ENCODE data around the gene RETN. TPM values are rescaled to one million over a fixed set of nuclear protein-coding genes. Genes with fewer than 3 reads are reported as not detected.

RETN gene
- total RNA-seq, 1 donor = not detected

GRCh38 chr19:7662657-7663056 is 6.2 kb upstream of the RETN start:
- Histone ChIP-seq H3K9me3 (ENCODE audit: low read depth, low read length) (no peaks in the 10 kb centered on the region), H3K27ac (ENCODE audit: low read depth, low read length) (no peak overlapping the region), H2AFZ (ENCODE audit: low read length) (no peak overlapping the region), H3K4me3 (ENCODE audit: insufficient read depth, low read length) (no peak overlapping the region), H3K4me2 (ENCODE audit: insufficient read depth, low read length) (no peak overlapping the region), H3K4me1 (ENCODE audit: insufficient read depth, low read length) (no peaks in the 10 kb centered on the region), H3K27me3 (ENCODE audit: insufficient read depth, low read length) (peaks cover 4% of the 10 kb centered on the region), H3K79me2 (ENCODE audit: insufficient read depth, low read length) (no peaks in the 10 kb centered on the region), H3K36me3 (ENCODE audit: insufficient read depth, low read length) (no peaks in the 10 kb centered on the region), H4K20me1 (ENCODE audit: insufficient read depth, low read length) (no peaks in the 10 kb centered on the region)
- DNase-seq (ENCODE audit: insufficient read length, low spot score, missing footprints) = no peak
- no peak for TF ChIP-seq CTCF (IDR thresholded peaks at IDR 0.05; ENCODE audit: extremely low read depth, low read depth, low read length)

GRCh38 chr19:7663706-7664105 is 5.1 kb upstream of the RETN start:
- DNase-seq (ENCODE audit: insufficient read length, low spot score, missing footprints) = peak; percentile 38
- Histone ChIP-seq H3K27ac (ENCODE audit: low read depth, low read length) (no peak overlapping the region), H3K79me2 (ENCODE audit: insufficient read depth, low read length) (no peaks in the 10 kb centered on the region), H3K27me3 (ENCODE audit: insufficient read depth, low read length) (no peaks in the 10 kb centered on the region), H3K36me3 (ENCODE audit: insufficient read depth, low read length) (no peaks in the 10 kb centered on the region), H4K20me1 (ENCODE audit: insufficient read depth, low read length) (no peaks in the 10 kb centered on the region), H3K9me3 (ENCODE audit: low read depth, low read length) (no peaks in the 10 kb centered on the region), H3K4me3 (ENCODE audit: insufficient read depth, low read length) (no peak overlapping the region), H3K4me2 (ENCODE audit: insufficient read depth, low read length) (no peak overlapping the region), H3K4me1 (ENCODE audit: insufficient read depth, low read length) (no peaks in the 10 kb centered on the region), H2AFZ (ENCODE audit: low read length) (no peak overlapping the region)
- TF ChIP-seq CTCF (IDR thresholded peaks at IDR 0.05; ENCODE audit: extremely low read depth, low read depth, low read length) = no peak

GRCh38 chr19:7665076-7665475 is 3.8 kb upstream of the RETN start:
- Histone ChIP-seq H2AFZ (ENCODE audit: low read length) (no peak overlapping the region), H3K4me1 (ENCODE audit: insufficient read depth, low read length) (no peaks in the 10 kb centered on the region), H3K36me3 (ENCODE audit: insufficient read depth, low read length) (no peaks in the 10 kb centered on the region), H3K79me2 (ENCODE audit: insufficient read depth, low read length) (no peaks in the 10 kb centered on the region), H3K4me2 (ENCODE audit: insufficient read depth, low read length) (no peak overlapping the region), H3K27me3 (ENCODE audit: insufficient read depth, low read length) (no peaks in the 10 kb centered on the region), H3K4me3 (ENCODE audit: insufficient read depth, low read length) (no peak overlapping the region), H3K27ac (ENCODE audit: low read depth, low read length) (no peak overlapping the region), H3K9me3 (ENCODE audit: low read depth, low read length) (no peaks in the 10 kb centered on the region), H4K20me1 (ENCODE audit: insufficient read depth, low read length) (no peaks in the 10 kb centered on the region)
- TF ChIP-seq CTCF (IDR thresholded peaks at IDR 0.05; ENCODE audit: extremely low read depth, low read depth, low read length) = no peak
- DNase-seq (ENCODE audit: insufficient read length, low spot score, missing footprints) = peak; percentile 71

- no peaks in the 10 kb centered on the region for H3K36me3 ChIP-seq (ENCODE audit: insufficient read depth, low read length)
- H3K9me3 ChIP-seq (ENCODE audit: low read depth, low read length) = no peaks in the 10 kb centered on the region
- H3K27ac ChIP-seq (ENCODE audit: low read depth, low read length) = no peak overlapping the region
- no peak overlapping the region for H3K4me2 ChIP-seq (ENCODE audit: insufficient read depth, low read length)
- DNase-seq (ENCODE audit: insufficient read length, low spot score, missing footprints) = peak; percentile 58
- H3K79me2 ChIP-seq (ENCODE audit: insufficient read depth, low read length) = no peaks in the 10 kb centered on the region
- no peaks in the 10 kb centered on the region for H3K27me3 ChIP-seq (ENCODE audit: insufficient read depth, low read length)
- no peak overlapping the region for H3K4me3 ChIP-seq (ENCODE audit: insufficient read depth, low read length)
- no peaks in the 10 kb centered on the region for H4K20me1 ChIP-seq (ENCODE audit: insufficient read depth, low read length)
- TF ChIP-seq CTCF (IDR thresholded peaks at IDR 0.05; ENCODE audit: extremely low read depth, low read depth, low read length) = no peak
- no peak overlapping the region for H2AFZ ChIP-seq (ENCODE audit: low read length)
- no peaks in the 10 kb centered on the region for H3K4me1 ChIP-seq (ENCODE audit: insufficient read depth, low read length)
These were observed 792 bp downstream of the RETN start for GRCh38 chr19:7669641-7670040.

All from osteoblast (primary cell).